HepG2 (cell line): ENCODE results near the gene FOSB. TPM values are rescaled to one million over a fixed set of nuclear protein-coding genes. Genes with fewer than 3 reads are reported as not detected.
A peak's percentile ranks its signal among the peaks of the same experiment; 100 is the strongest.

Experiments
- ARHGAP35 ChIP-seq: sonication (generic); formaldehyde crosslinking; IDR thresholded peaks from 2 replicates; pipeline ENCODE4 v1.9.0; 2022; ENCODE audit warnings: mild to moderate bottlenecking, inconsistent platforms, moderate library complexity, missing genetic modification reagents, borderline replicate concordance
- ELF1 ChIP-seq: sonication (generic); formaldehyde crosslinking; IDR thresholded peaks from 2 replicates; pipeline ENCODE4 v1.4.0; 2020; ENCODE audit warnings: missing genetic modification reagents
- ETV5 ChIP-seq: IDR thresholded peaks from 2 replicates; pipeline ENCODE4 v1.6.1; 2018; ENCODE audit warnings: missing biosample characterization, missing genetic modification reagents, inconsistent platforms, borderline replicate concordance
- HNF1B ChIP-seq: sonication (generic); formaldehyde crosslinking; IDR thresholded peaks from 2 replicates; pipeline ENCODE4 v1.5.1; 2020; ENCODE audit warnings: mild to moderate bottlenecking, moderate library complexity, missing genetic modification reagents
- RBM39 ChIP-seq: fragments of 200-400 bp; formaldehyde crosslinking; IDR thresholded peaks from one replicate; pipeline ENCODE4 v1.6.1; 2018; ENCODE audit warnings: antibody characterized with exemption, mild to moderate bottlenecking, low read depth, low read length; ENCODE audit not compliant: poor library complexity, severe bottlenecking
- SMAD9 ChIP-seq: sonication (generic); formaldehyde crosslinking; IDR thresholded peaks from 2 replicates; pipeline ENCODE4 v1.5.1; 2020; ENCODE audit warnings: mild to moderate bottlenecking, missing genetic modification reagents
- SUZ12 ChIP-seq: fragments of 150-350 bp; IDR thresholded peaks from 2 replicates; pipeline ENCODE4 v1.6.1; 2014; ENCODE audit warnings: low read depth, low read length
- SYNCRIP ChIP-seq: fragments of 200-400 bp; formaldehyde crosslinking; IDR thresholded peaks from 2 replicates; pipeline ENCODE4 v1.6.1; 2018; ENCODE audit warnings: mild to moderate bottlenecking, low read depth, low read length; ENCODE audit not compliant: insufficient read depth
- TP53 ChIP-seq: sonication (generic); formaldehyde crosslinking; conservative IDR thresholded peaks from 2 replicates; pipeline ENCODE4 v1.4.0; 2020; ENCODE audit warnings: missing genetic modification reagents
- ZFP90 ChIP-seq: sonication (generic); formaldehyde crosslinking; IDR thresholded peaks from 2 replicates; pipeline ENCODE4 v1.8.0; 2022; ENCODE audit warnings: missing genetic modification reagents, mild to moderate bottlenecking, inconsistent platforms, borderline replicate concordance
- ZNF251 ChIP-seq: sonication (generic); formaldehyde crosslinking; IDR thresholded peaks from 2 replicates; pipeline ENCODE4 v1.9.0; 2021; ENCODE audit warnings: mild to moderate bottlenecking, missing genetic modification reagents
- ZNF274 ChIP-seq: sonication (generic); formaldehyde crosslinking; IDR thresholded peaks from 2 replicates; pipeline ENCODE4 v1.5.1; 2020; ENCODE audit warnings: mild to moderate bottlenecking, missing genetic modification reagents
- ZNF431 ChIP-seq: sonication (generic); formaldehyde crosslinking; IDR thresholded peaks from 2 replicates; pipeline ENCODE4 v1.9.0; 2022; ENCODE audit warnings: missing genetic modification reagents, low read depth, mild to moderate bottlenecking, borderline replicate concordance
- ZNF577 ChIP-seq: sonication (generic); formaldehyde crosslinking; IDR thresholded peaks from 2 replicates; pipeline ENCODE4 v1.4.0; 2020; ENCODE audit warnings: mild to moderate bottlenecking, low read depth, missing genetic modification reagents, borderline replicate concordance
- ZNF75D ChIP-seq: sonication (generic); formaldehyde crosslinking; IDR thresholded peaks from 2 replicates; pipeline ENCODE4 v1.8.1; 2023; ENCODE audit warnings: missing genetic modification reagents, mild to moderate bottlenecking, borderline replicate concordance
- polyA plus RNA-seq, 8 experiments: library from polyadenylated mRNA; depleted of rRNA in 3 of 8; stranded (reverse) in 7 of 8; unstranded in 1 of 8; fragments of >200 nt; fragmentation: Illumina TruSeq in 4 of 8; extraction: Trizol in 4 of 8; gene quantifications; 2 replicates each; pipeline versions ENCODE4 v1.2.1 to v1.2.3, GENCODE V29; 2011 to 2016; ENCODE audit warnings: low read depth in 4 of 8, missing spikeins in 1 of 8, mixed read lengths in 1 of 8; ENCODE audit not compliant: insufficient read depth in 1 of 8
- total RNA-seq, 5 experiments: library from RNA; depleted of rRNA; stranded (reverse); fragments of >200 nt; fragmentation: Illumina TruSeq; extraction: Trizol; gene quantifications; 2 replicates each; pipeline ENCODE4 v1.2.3, GENCODE V29; 2016; ENCODE audit warnings: low read depth in 1 of 5
- TF ChIP-seq, protein P1 (sequence below): sonication (generic); formaldehyde crosslinking; IDR thresholded peaks from 2 replicates; pipeline ENCODE4 v1.4.0; 2020; ENCODE audit warnings: mild to moderate bottlenecking, missing genetic modification reagents
- TF ChIP-seq, protein P2 (sequence below): sonication (generic); formaldehyde crosslinking; IDR thresholded peaks from 2 replicates; pipeline ENCODE4 v1.4.0; 2020; ENCODE audit warnings: missing genetic modification reagents
- TF ChIP-seq, protein P3 (sequence below): IDR thresholded peaks from 2 replicates; pipeline ENCODE4 v1.6.1; 2016

FOSB gene
- total and polyA plus RNA-seq, 2 of the 13 experiments (the other 11 are each of a cell fraction or from before 2014, with no cell fraction given): 2.8 to 6.0 TPM

DNA sequence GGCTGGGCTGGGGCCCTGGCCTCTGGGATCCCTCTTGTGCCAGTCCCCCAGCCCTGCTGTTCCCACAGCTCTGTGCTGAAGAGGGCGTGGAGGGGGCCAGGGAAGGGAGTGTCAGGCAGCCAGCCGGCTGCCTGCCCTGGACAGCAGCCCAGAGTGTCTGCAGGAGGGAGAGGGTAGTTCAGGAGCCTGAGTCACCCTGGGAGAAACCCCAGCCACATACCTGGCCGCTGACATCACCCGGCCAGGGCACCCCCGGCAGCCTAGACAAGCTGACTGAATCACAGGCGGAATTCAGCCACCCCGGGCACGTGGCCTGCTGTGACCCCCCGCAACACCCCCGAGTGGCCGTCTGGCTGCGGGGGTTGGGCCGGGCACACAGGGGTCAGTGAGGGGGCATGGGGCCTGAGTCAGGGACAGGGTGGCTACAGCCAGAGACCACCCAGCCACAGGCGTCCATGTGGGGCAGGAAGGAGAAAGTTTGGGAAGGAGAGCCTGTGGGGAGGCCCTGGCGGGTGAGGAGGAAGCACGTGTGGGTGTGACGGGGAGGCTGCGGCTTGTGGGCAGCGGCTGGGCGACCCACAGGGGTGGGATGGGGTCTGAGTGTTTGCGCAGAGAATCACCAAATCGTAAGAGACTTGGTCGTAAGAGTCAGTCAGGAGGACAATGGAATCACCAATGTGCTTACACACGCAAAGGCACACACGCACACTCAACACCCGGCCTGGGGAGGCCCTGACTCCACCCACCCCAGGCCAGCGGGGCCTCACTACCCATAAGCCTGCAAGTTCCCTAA lies 11.9 kb upstream of the FOSB start (continued):
- TF ChIP-seq HNF1B (CRISPR knock-in tag) (peak; percentile 85), SUZ12 (no peak), ARHGAP35 (no peak), ZNF431 (CRISPR knock-in tag) (0 out of 2 replicates have a peak, but pooled peaks have one; percentile 59), ZNF75D (no peak), TP53 (CRISPR knock-in tag) (0 out of 2 replicates have a peak, but pooled peaks have one; percentile 14), ZNF251 (CRISPR knock-in tag) (no peak), ZNF274 (CRISPR knock-in tag) (no peak), RBM39 (no peak), ZNF577 (no peak), SMAD9 (CRISPR knock-in tag) (no peak), SYNCRIP (no peak), ETV5 (CRISPR knock-in tag) (peak; percentile 66; the same call in 1 of the 2 replicates), ELF1 (CRISPR knock-in tag) (peak; percentile 10; the same call in 1 of the 2 replicates), ZFP90 (CRISPR knock-in tag) (no peak)
- TF ChIP-seq, protein P1, sequence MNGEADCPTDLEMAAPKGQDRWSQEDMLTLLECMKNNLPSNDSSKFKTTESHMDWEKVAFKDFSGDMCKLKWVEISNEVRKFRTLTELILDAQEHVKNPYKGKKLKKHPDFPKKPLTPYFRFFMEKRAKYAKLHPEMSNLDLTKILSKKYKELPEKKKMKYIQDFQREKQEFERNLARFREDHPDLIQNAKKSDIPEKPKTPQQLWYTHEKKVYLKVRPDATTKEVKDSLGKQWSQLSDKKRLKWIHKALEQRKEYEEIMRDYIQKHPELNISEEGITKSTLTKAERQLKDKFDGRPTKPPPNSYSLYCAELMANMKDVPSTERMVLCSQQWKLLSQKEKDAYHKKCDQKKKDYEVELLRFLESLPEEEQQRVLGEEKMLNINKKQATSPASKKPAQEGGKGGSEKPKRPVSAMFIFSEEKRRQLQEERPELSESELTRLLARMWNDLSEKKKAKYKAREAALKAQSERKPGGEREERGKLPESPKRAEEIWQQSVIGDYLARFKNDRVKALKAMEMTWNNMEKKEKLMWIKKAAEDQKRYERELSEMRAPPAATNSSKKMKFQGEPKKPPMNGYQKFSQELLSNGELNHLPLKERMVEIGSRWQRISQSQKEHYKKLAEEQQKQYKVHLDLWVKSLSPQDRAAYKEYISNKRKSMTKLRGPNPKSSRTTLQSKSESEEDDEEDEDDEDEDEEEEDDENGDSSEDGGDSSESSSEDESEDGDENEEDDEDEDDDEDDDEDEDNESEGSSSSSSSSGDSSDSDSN (CRISPR knock-in tag): no peak
- TF ChIP-seq, protein P2, sequence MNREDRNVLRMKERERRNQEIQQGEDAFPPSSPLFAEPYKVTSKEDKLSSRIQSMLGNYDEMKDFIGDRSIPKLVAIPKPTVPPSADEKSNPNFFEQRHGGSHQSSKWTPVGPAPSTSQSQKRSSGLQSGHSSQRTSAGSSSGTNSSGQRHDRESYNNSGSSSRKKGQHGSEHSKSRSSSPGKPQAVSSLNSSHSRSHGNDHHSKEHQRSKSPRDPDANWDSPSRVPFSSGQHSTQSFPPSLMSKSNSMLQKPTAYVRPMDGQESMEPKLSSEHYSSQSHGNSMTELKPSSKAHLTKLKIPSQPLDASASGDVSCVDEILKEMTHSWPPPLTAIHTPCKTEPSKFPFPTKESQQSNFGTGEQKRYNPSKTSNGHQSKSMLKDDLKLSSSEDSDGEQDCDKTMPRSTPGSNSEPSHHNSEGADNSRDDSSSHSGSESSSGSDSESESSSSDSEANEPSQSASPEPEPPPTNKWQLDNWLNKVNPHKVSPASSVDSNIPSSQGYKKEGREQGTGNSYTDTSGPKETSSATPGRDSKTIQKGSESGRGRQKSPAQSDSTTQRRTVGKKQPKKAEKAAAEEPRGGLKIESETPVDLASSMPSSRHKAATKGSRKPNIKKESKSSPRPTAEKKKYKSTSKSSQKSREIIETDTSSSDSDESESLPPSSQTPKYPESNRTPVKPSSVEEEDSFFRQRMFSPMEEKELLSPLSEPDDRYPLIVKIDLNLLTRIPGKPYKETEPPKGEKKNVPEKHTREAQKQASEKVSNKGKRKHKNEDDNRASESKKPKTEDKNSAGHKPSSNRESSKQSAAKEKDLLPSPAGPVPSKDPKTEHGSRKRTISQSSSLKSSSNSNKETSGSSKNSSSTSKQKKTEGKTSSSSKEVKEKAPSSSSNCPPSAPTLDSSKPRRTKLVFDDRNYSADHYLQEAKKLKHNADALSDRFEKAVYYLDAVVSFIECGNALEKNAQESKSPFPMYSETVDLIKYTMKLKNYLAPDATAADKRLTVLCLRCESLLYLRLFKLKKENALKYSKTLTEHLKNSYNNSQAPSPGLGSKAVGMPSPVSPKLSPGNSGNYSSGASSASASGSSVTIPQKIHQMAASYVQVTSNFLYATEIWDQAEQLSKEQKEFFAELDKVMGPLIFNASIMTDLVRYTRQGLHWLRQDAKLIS (CRISPR knock-in tag): no peak
- TF ChIP-seq, protein P3, sequence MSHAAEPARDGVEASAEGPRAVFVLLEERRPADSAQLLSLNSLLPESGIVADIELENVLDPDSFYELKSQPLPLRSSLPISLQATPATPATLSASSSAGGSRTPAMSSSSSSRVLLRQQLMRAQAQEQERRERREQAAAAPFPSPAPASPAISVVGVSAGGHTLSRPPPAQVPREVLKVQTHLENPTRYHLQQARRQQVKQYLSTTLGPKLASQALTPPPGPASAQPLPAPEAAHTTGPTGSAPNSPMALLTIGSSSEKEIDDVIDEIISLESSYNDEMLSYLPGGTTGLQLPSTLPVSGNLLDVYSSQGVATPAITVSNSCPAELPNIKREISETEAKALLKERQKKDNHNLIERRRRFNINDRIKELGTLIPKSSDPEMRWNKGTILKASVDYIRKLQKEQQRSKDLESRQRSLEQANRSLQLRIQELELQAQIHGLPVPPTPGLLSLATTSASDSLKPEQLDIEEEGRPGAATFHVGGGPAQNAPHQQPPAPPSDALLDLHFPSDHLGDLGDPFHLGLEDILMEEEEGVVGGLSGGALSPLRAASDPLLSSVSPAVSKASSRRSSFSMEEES (CRISPR knock-in tag): peak; percentile 78; the same call in 1 of the 2 replicates
